H9 (cell line): Measurements from ENCODE around the gene KBTBD6. TPM values are rescaled to one million over a fixed set of nuclear protein-coding genes. Genes with fewer than 3 reads are reported as not detected.
"Not testable (repeated sequence)": the region's sequence is repeated elsewhere in the genome, so short reads cannot be mapped to it uniquely, and the experiment has no call there.

Source experiments
- DNase-seq: peaks from one replicate; pipeline ENCODE4 v3.0.0-alpha.2; 2017
- H2AFZ ChIP-seq: one replicate; pipeline ENCODE4 v1.6.1; 2013; ENCODE audit warnings: mild to moderate bottlenecking, low read length, control low read depth, moderate library complexity
- H2AK5ac ChIP-seq: 2 replicates; pipeline ENCODE4 v1.6.1; 2013; ENCODE audit warnings: low read length, control low read depth, mixed read lengths; ENCODE audit not compliant: insufficient read length
- H2BK120ac ChIP-seq: one replicate; pipeline ENCODE4 v1.6.1; 2013; ENCODE audit warnings: low read depth, mild to moderate bottlenecking, low read length, control low read depth, inconsistent platforms; ENCODE audit not compliant: poor library complexity, severe bottlenecking
- H2BK12ac ChIP-seq: 2 replicates; pipeline ENCODE4 v1.6.1; 2013; ENCODE audit warnings: low read length, control low read depth, mixed read lengths, low read depth; ENCODE audit not compliant: insufficient read length
- H2BK15ac ChIP-seq: 2 replicates; pipeline ENCODE4 v1.6.1; 2013; ENCODE audit warnings: low read depth, low read length, control low read depth
- H2BK20ac ChIP-seq: one replicate; pipeline ENCODE4 v1.6.1; 2013; ENCODE audit warnings: low read depth, mild to moderate bottlenecking, low read length, control low read depth, inconsistent platforms; ENCODE audit not compliant: poor library complexity, severe bottlenecking
- H2BK5ac ChIP-seq: 2 replicates; pipeline ENCODE4 v1.6.1; 2013; ENCODE audit warnings: low read length, control low read depth, mixed read lengths; ENCODE audit not compliant: insufficient read length
- H3K14ac ChIP-seq: 2 replicates; pipeline ENCODE4 v1.6.1; 2013; ENCODE audit warnings: low read length, control low read depth; ENCODE audit not compliant: insufficient read depth
- H3K18ac ChIP-seq: 2 replicates; pipeline ENCODE4 v1.6.1; 2013; ENCODE audit warnings: low read depth, mild to moderate bottlenecking, mixed read lengths, low read length, control low read depth; ENCODE audit not compliant: insufficient read length
- H3K23ac ChIP-seq: 2 replicates; pipeline ENCODE4 v1.6.1; 2013; ENCODE audit warnings: low read length, control low read depth, mixed read lengths, low read depth; ENCODE audit not compliant: insufficient read length
- H3K23me2 ChIP-seq: 2 replicates; pipeline ENCODE4 v1.6.1; 2013; ENCODE audit warnings: low read depth, mild to moderate bottlenecking, mixed read lengths, low read length, control low read depth; ENCODE audit not compliant: insufficient read length, poor library complexity, severe bottlenecking
- H3K27ac ChIP-seq: 2 replicates; pipeline ENCODE4 v1.5.1; 2013; ENCODE audit warnings: low read length, control low read depth, mixed read lengths, low read depth; ENCODE audit not compliant: insufficient read length
- H3K27me3 ChIP-seq: 2 replicates; pipeline ENCODE4 v1.6.1; 2013; ENCODE audit warnings: low read length, control low read depth, inconsistent platforms; ENCODE audit not compliant: insufficient read depth
- H3K4ac ChIP-seq: 2 replicates; pipeline ENCODE4 v1.6.1; 2013; ENCODE audit warnings: low read depth, mild to moderate bottlenecking, control low read depth, inconsistent platforms, low read length, moderate library complexity
- H3K4me1 ChIP-seq: 2 replicates; pipeline ENCODE4 v1.6.1; 2013; ENCODE audit warnings: low read length, control low read depth, inconsistent platforms; ENCODE audit not compliant: insufficient read depth
- H3K4me2 ChIP-seq: 2 replicates; pipeline ENCODE4 v1.6.1; 2013; ENCODE audit warnings: low read length, control low read depth, mixed read lengths; ENCODE audit not compliant: insufficient read length, insufficient read depth
- H3K56ac ChIP-seq: 2 replicates; pipeline ENCODE4 v1.6.1; 2013; ENCODE audit warnings: low read depth, mild to moderate bottlenecking, mixed read lengths, low read length, control low read depth; ENCODE audit not compliant: insufficient read length
- H3K79me1 ChIP-seq: 2 replicates; pipeline ENCODE4 v1.6.1; 2013; ENCODE audit warnings: low read depth, mild to moderate bottlenecking, moderate library complexity, low read length, control low read depth, inconsistent platforms; ENCODE audit not compliant: insufficient read depth, poor library complexity, severe bottlenecking
- H3K79me2 ChIP-seq: 2 replicates; pipeline ENCODE4 v1.6.1; 2013; ENCODE audit warnings: low read length, control low read depth, inconsistent platforms; ENCODE audit not compliant: insufficient read depth
- H3K9ac ChIP-seq: 2 replicates; pipeline ENCODE4 v1.6.1; 2013; ENCODE audit warnings: low read length, control low read depth, mixed read lengths; ENCODE audit not compliant: insufficient read length; ENCODE audit errors: extremely low read depth
- H3K9me3 ChIP-seq: one replicate; pipeline ENCODE4 v1.6.1; 2013; ENCODE audit warnings: low read depth, low read length, inconsistent platforms; ENCODE audit not compliant: control insufficient read depth
- H3T11ph ChIP-seq: one replicate; pipeline ENCODE4 v1.6.1; 2013; ENCODE audit warnings: mild to moderate bottlenecking, low read length, control low read depth, inconsistent platforms
- H4K20me1 ChIP-seq: one replicate; pipeline ENCODE4 v1.6.1; 2013; ENCODE audit not compliant: control insufficient read depth, insufficient read length, insufficient read depth
- H4K5ac ChIP-seq: 2 replicates; pipeline ENCODE4 v1.6.1; 2013; ENCODE audit warnings: low read depth, mild to moderate bottlenecking, mixed read lengths, low read length, control low read depth; ENCODE audit not compliant: insufficient read length
- H4K8ac ChIP-seq: replicated peaks from 2 replicates; pipeline ENCODE4 v1.6.1; 2013; ENCODE audit warnings: low read length, control low read depth, mixed read lengths, low read depth; ENCODE audit not compliant: insufficient read length
- H4K91ac ChIP-seq: 2 replicates; pipeline ENCODE4 v1.6.1; 2013; ENCODE audit warnings: low read depth, mild to moderate bottlenecking, moderate library complexity, mixed read lengths, low read length, control low read depth; ENCODE audit not compliant: insufficient read length
- H3K27ac Mint-ChIP-seq, 3 experiments: 2 replicates in 2 of 3; 3 replicates in 1 of 3; pipeline ENCODE4 v1.8.0; 2020 to 2021; ENCODE audit warnings: mixed read lengths in 3 of 3, mild to moderate bottlenecking in 1 of 3, moderate library complexity in 1 of 3
- H3K27me3 Mint-ChIP-seq: 2 replicates; pipeline ENCODE4 v1.8.0; 2021; ENCODE audit warnings: low read depth, mild to moderate bottlenecking, moderate library complexity, mixed read lengths
- H3K36me3 Mint-ChIP-seq, 3 experiments: 2 replicates in 2 of 3; 3 replicates in 1 of 3; pipeline ENCODE4 v1.8.0; 2020 to 2021; ENCODE audit warnings: low read depth in 3 of 3, mixed read lengths in 3 of 3; ENCODE audit not compliant: insufficient read depth in 1 of 3
- H3K4me1 Mint-ChIP-seq, 2 experiments: 2 replicates each; pipeline ENCODE4 v1.8.0; 2020; ENCODE audit warnings: mixed read lengths in 2 of 2
- H3K4me3 Mint-ChIP-seq, 2 experiments: 2 replicates in 1 of 2; 3 replicates in 1 of 2; pipeline ENCODE4 v1.8.0; 2020 to 2021; ENCODE audit warnings: mild to moderate bottlenecking in 2 of 2, mixed read lengths in 2 of 2, moderate library complexity in 1 of 2
- H3K9me3 Mint-ChIP-seq, 2 experiments: 2 replicates in 1 of 2; 3 replicates in 1 of 2; pipeline ENCODE4 v1.8.0; 2020; ENCODE audit warnings: mild to moderate bottlenecking in 2 of 2, mixed read lengths in 2 of 2, moderate library complexity in 1 of 2
- WGBS: extraction: QIAGEN DNeasy Blood & Tissue Kit; methylation state at CpG from one replicate; pipeline ENCODE4 v1.1.7; 2013; ENCODE audit warnings: missing lambda C conversion rate, low lambda C conversion rate, mixed read lengths; ENCODE audit not compliant: insufficient read length; ENCODE audit errors: extremely low coverage; 5-methylcytosine and 5-hydroxymethylcytosine counted together
- total RNA-seq: library from RNA; stranded (reverse); gene quantifications from 2 replicates; pipeline ENCODE4 v1.2.1, GENCODE V29; 2021
- TF ChIP-seq, protein P1 (sequence below): fragments of 200-600 bp; sonication (generic); conservative IDR thresholded peaks from 3 replicates; pipeline ENCODE4 v1.8.0; 2021; ENCODE audit warnings: antibody characterized with exemption, mild to moderate bottlenecking

The KBTBD6 gene
- total RNA-seq, 1 experiment from 2014 or later: 11.5 TPM

DNA sequence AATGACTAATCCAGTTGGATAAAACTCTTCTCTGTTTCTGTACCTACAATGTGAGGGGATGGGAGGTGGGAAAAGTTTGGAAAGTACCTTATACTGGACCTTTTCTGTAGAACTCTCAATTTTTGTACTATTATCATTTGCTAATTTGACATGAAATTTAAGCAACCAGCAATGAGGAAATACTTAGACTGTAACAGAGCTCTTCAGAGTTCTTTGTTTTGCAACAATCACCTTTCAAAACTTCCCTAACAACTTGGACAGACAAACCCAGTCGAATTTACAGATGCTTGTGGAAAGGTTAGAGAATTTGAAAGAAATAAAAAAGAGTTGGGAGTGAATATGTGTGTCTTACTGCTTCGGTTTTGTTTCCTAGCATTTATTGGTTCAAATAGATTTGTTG, 45.0 kb upstream of the KBTBD6 start:
- Mint-ChIP-seq H3K4me1 (peaks cover 0 to 4% of the 10 kb centered on the region in 2 experiments; a peak in 1 of 4 replicates), H3K27me3 (no peaks in the 10 kb centered on the region; the same call in 1 of the 2 replicates), H3K36me3 (peaks cover 21 to 29% (median 27%) of the 10 kb centered on the region in 3 experiments), H3K4me3 (no peak overlapping the region), H3K27ac (no peak overlapping the region), H3K9me3 (peaks cover 31 to 43% of the 10 kb centered on the region in 2 experiments)
- H3K4me2 ChIP-seq: no peak overlapping the region
- H3K4ac ChIP-seq: no peak overlapping the region
- H3K23ac ChIP-seq: no peak overlapping the region
- no peak overlapping the region for H3K9ac ChIP-seq
- H2BK12ac ChIP-seq: no peak overlapping the region
- H4K5ac ChIP-seq: no peak overlapping the region
- no peak overlapping the region for H4K8ac ChIP-seq
- H4K91ac ChIP-seq: no peak overlapping the region
- WGBS: no CpG with 5 or more reads among the region's 2 CpGs
- H3K79me2 ChIP-seq: no peaks in the 10 kb centered on the region
- no peak overlapping the region for H3T11ph ChIP-seq
- TF ChIP-seq, protein P1, sequence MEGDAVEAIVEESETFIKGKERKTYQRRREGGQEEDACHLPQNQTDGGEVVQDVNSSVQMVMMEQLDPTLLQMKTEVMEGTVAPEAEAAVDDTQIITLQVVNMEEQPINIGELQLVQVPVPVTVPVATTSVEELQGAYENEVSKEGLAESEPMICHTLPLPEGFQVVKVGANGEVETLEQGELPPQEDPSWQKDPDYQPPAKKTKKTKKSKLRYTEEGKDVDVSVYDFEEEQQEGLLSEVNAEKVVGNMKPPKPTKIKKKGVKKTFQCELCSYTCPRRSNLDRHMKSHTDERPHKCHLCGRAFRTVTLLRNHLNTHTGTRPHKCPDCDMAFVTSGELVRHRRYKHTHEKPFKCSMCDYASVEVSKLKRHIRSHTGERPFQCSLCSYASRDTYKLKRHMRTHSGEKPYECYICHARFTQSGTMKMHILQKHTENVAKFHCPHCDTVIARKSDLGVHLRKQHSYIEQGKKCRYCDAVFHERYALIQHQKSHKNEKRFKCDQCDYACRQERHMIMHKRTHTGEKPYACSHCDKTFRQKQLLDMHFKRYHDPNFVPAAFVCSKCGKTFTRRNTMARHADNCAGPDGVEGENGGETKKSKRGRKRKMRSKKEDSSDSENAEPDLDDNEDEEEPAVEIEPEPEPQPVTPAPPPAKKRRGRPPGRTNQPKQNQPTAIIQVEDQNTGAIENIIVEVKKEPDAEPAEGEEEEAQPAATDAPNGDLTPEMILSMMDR: no peak
- H3K27ac ChIP-seq: no peak overlapping the region
- no peaks in the 10 kb centered on the region; the same call in 1 of the 2 replicates for H3K4me1 ChIP-seq
- H2BK15ac ChIP-seq: no peak overlapping the region
- H2AFZ ChIP-seq: no peak overlapping the region
- no peak overlapping the region for H2BK5ac ChIP-seq
- no peak overlapping the region for H2AK5ac ChIP-seq
- H3K14ac ChIP-seq: no peak overlapping the region
- H2BK120ac ChIP-seq: no peak overlapping the region
- no peaks in the 10 kb centered on the region for H3K79me1 ChIP-seq
- no peaks in the 10 kb centered on the region for H3K23me2 ChIP-seq
- no peak for DNase-seq
- no peaks in the 10 kb centered on the region for H3K27me3 ChIP-seq
- peaks cover 5% of the 10 kb centered on the region for H3K9me3 ChIP-seq
- H3K18ac ChIP-seq: no peak overlapping the region
- no peak overlapping the region for H2BK20ac ChIP-seq
- no peak overlapping the region for H3K56ac ChIP-seq
- H4K20me1 ChIP-seq: no peaks in the 10 kb centered on the region

DNA sequence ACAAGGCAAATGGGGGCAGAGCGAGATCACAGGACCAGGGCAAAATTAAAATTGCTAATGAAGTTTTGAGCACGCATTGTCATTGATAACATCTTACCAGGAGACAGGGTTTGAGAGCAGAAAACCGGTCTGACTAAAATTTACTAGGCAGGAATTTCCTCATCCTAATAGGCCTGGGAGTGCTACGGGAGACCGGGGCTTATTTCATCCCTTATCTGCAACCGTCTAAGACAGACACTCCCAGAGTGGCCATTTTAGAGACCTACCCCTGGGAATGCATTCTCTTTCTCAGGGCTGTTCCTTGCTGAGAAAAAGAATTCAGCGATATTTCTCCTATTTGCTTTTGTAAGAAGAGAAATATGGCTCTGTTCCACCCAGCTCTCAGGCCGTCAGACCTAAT, 43.0 kb upstream of the KBTBD6 start:
- H3K56ac ChIP-seq, H3K4me2 ChIP-seq, H3K79me2 ChIP-seq, H2AFZ ChIP-seq, H4K5ac ChIP-seq, H3K4me1 ChIP-seq, H3K4ac ChIP-seq, H3K27me3 Mint-ChIP-seq, H2BK20ac ChIP-seq, H2BK15ac ChIP-seq, H2AK5ac ChIP-seq, H3K18ac ChIP-seq, H3K27me3 ChIP-seq, H2BK120ac ChIP-seq, H4K20me1 ChIP-seq, H3K14ac ChIP-seq, H4K91ac ChIP-seq, H3T11ph ChIP-seq, H3K9me3 ChIP-seq, H3K9ac ChIP-seq, H2BK12ac ChIP-seq, H3K27ac Mint-ChIP-seq, DNase-seq, H3K27ac ChIP-seq, H3K79me1 ChIP-seq, H3K4me1 Mint-ChIP-seq, H3K23me2 ChIP-seq, H2BK5ac ChIP-seq, H3K23ac ChIP-seq, H3K4me3 Mint-ChIP-seq, H4K8ac ChIP-seq: not testable (repeated sequence)
- WGBS: no CpG with 5 or more reads among the region's 8 CpGs
- H3K36me3 Mint-ChIP-seq: peaks cover 21 to 29% (median 29%) of the 10 kb centered on the region in 3 experiments
- H3K9me3 Mint-ChIP-seq: peaks cover 33 to 45% of the 10 kb centered on the region in 2 experiments
